Fibroblast of lung (primary cell): ENCODE results near the gene MINK1. TPM values are rescaled to one million over a fixed set of nuclear protein-coding genes. Genes with fewer than 3 reads are reported as not detected.

Experiments
- DNase-seq, 2 donors: peaks; one replicate each; pipeline versions ENCODE4 v3.0.0 to v3.0.0-alpha.2; 2010; ENCODE audit warnings: low read depth in 2 of 2
- H2AFZ ChIP-seq: 2 replicates; pipeline ENCODE4 v1.5.1; 2012; ENCODE audit warnings: low read length, control low read depth, inconsistent platforms
- H3K27ac ChIP-seq: 2 replicates; pipeline ENCODE4 v1.5.1; 2011; ENCODE audit warnings: low read length, control low read depth; ENCODE audit not compliant: insufficient read depth
- H3K27me3 ChIP-seq: 2 replicates; pipeline ENCODE4 v1.5.1; 2011; ENCODE audit warnings: mild to moderate bottlenecking, low read length; ENCODE audit not compliant: control insufficient read depth, insufficient read depth
- H3K36me3 ChIP-seq: 2 replicates; pipeline ENCODE4 v1.5.1; 2011; ENCODE audit warnings: low read length; ENCODE audit not compliant: control insufficient read depth, insufficient read depth
- H3K4me1 ChIP-seq: 2 replicates; pipeline ENCODE4 v1.5.1; 2011; ENCODE audit warnings: low read length; ENCODE audit not compliant: control insufficient read depth, insufficient read depth; ENCODE audit errors: extremely low read depth
- H3K4me2 ChIP-seq: 2 replicates; pipeline ENCODE4 v1.5.1; 2011; ENCODE audit warnings: low read length, control low read depth; ENCODE audit not compliant: insufficient read depth; ENCODE audit errors: extremely low read depth
- H3K4me3 ChIP-seq, 4 experiments: fragments of 200-600 bp in 1 of 4; sonication (generic) in 1 of 4; replicated peaks in 1 of 4; 2 replicates each; pipeline ENCODE4 v1.5.1; 2011 to 2016; ENCODE audit warnings: low read length in 4 of 4, low read depth in 3 of 4, mild to moderate bottlenecking in 3 of 4, control low read depth in 2 of 4, inconsistent platforms in 1 of 4, mixed read lengths in 1 of 4; ENCODE audit not compliant: insufficient read depth in 1 of 4; ENCODE audit errors: control extremely low read depth in 1 of 4
- H3K79me2 ChIP-seq: 2 replicates; pipeline ENCODE4 v1.5.1; 2012; ENCODE audit warnings: mild to moderate bottlenecking, low read length, inconsistent platforms; ENCODE audit not compliant: control insufficient read depth, insufficient read depth
- H3K9ac ChIP-seq: 2 replicates; pipeline ENCODE4 v1.5.1; 2011; ENCODE audit warnings: mild to moderate bottlenecking, low read length, control low read depth; ENCODE audit not compliant: insufficient read depth
- H3K9me3 ChIP-seq: 2 replicates; pipeline ENCODE4 v1.5.1; 2012; ENCODE audit warnings: low read depth, low read length; ENCODE audit not compliant: control insufficient read depth, insufficient read depth
- H4K20me1 ChIP-seq: 2 replicates; pipeline ENCODE4 v1.5.1; 2011; ENCODE audit warnings: low read length; ENCODE audit not compliant: control insufficient read depth, insufficient read depth; ENCODE audit errors: extremely low read depth
- EZH2 ChIP-seq: IDR thresholded peaks from 2 replicates; pipeline ENCODE4 v1.5.1; 2012; ENCODE audit warnings: low read length, control low read depth, mild to moderate bottlenecking; ENCODE audit errors: missing control alignments
- polyA plus RNA-seq, 2 donors: library from polyadenylated mRNA; depleted of rRNA in 1 of 2; stranded (reverse) in 1 of 2; unstranded in 1 of 2; fragments of >200 nt; gene quantifications; 2 replicates each; pipeline ENCODE4 v1.2.1, GENCODE V29; 2011 to 2012; ENCODE audit warnings: missing spikeins in 1 of 2
- total RNA-seq: library from RNA; depleted of rRNA; stranded (reverse); fragments of >200 nt; gene quantifications from 2 replicates; pipeline ENCODE4 v1.2.1, GENCODE V29; 2014
- TF ChIP-seq, protein P1 (sequence below), 2 donors: IDR thresholded peaks in 1 of 2; conservative IDR thresholded peaks in 1 of 2; 1 replicate in 1 of 2; 2 replicates in 1 of 2; pipeline ENCODE4 v1.5.1; 2011 to 2012; ENCODE audit warnings: low read length in 2 of 2, control low read depth in 1 of 2, inconsistent platforms in 1 of 2, low read depth in 1 of 2, mild to moderate bottlenecking in 1 of 2

Gene MINK1
- total and polyA plus RNA-seq, 2 donors (not counting 1 experiment from before 2014, with no cell fraction given) = 27.2 to 28.6 TPM

DNA sequence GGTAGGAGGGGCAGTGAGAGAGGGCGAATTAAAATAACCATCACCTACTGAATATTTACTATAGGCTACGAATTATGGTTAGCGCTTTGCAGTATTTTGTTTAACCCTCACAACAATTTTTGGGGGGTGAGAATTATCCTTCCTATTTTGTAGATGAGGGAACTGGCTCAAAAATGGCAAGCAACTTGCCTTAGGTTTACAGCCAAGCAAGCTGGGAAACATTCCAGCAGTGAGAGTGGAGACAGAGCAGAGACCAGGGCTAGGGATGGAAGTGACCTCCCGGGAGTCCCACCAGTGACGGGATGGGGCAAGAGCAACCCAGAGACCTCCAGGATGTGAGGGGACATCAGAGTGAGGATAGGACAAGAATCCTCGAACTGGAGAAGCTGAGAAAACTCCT is 46.6 kb upstream of the MINK1 start:
- H3K4me2 ChIP-seq = peak overlapping the region; percentile 78
- H3K79me2 ChIP-seq = no peaks in the 10 kb centered on the region
- DNase-seq = no peak
- H3K36me3 ChIP-seq = no peaks in the 10 kb centered on the region
- peaks cover 5% of the 10 kb centered on the region for H3K27me3 ChIP-seq
- H3K9me3 ChIP-seq = no peaks in the 10 kb centered on the region
- peaks cover 8% of the 10 kb centered on the region for H3K4me1 ChIP-seq
- no peak overlapping the region for H3K27ac ChIP-seq
- TF ChIP-seq, protein P1, sequence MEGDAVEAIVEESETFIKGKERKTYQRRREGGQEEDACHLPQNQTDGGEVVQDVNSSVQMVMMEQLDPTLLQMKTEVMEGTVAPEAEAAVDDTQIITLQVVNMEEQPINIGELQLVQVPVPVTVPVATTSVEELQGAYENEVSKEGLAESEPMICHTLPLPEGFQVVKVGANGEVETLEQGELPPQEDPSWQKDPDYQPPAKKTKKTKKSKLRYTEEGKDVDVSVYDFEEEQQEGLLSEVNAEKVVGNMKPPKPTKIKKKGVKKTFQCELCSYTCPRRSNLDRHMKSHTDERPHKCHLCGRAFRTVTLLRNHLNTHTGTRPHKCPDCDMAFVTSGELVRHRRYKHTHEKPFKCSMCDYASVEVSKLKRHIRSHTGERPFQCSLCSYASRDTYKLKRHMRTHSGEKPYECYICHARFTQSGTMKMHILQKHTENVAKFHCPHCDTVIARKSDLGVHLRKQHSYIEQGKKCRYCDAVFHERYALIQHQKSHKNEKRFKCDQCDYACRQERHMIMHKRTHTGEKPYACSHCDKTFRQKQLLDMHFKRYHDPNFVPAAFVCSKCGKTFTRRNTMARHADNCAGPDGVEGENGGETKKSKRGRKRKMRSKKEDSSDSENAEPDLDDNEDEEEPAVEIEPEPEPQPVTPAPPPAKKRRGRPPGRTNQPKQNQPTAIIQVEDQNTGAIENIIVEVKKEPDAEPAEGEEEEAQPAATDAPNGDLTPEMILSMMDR (conservative IDR thresholded peaks at IDR 0.05 in 1 of 2, IDR thresholded peaks at IDR 0.05 in 1 of 2; ENCODE audit: low read depth in 1 of 2, low read length in 2 of 2) = no peak
- H2AFZ ChIP-seq = no peak overlapping the region
- H3K9ac ChIP-seq = no peak overlapping the region
- H4K20me1 ChIP-seq = no peaks in the 10 kb centered on the region
- H3K4me3 ChIP-seq = peak overlapping the region in 2 of 4 experiments; percentile 16 to 33

GRCh38 chr17:4788159-4788806 is 44.9 kb upstream of the MINK1 start:
- H3K4me1 ChIP-seq = peaks cover 8% of the 10 kb centered on the region
- no peaks in the 10 kb centered on the region for H3K36me3 ChIP-seq
- H3K27me3 ChIP-seq = peaks cover 3% of the 10 kb centered on the region
- no peak overlapping the region for H3K4me2 ChIP-seq
- H3K4me3 ChIP-seq = no peak overlapping the region
- no peak for TF ChIP-seq EZH2
- TF ChIP-seq, protein P1 (conservative IDR thresholded peaks at IDR 0.05 in 1 of 2, IDR thresholded peaks at IDR 0.05 in 1 of 2; ENCODE audit: low read depth in 1 of 2, low read length in 2 of 2) = no peak
- H3K9ac ChIP-seq = no peak overlapping the region
- no peaks in the 10 kb centered on the region for H3K79me2 ChIP-seq
- H4K20me1 ChIP-seq = no peaks in the 10 kb centered on the region
- H2AFZ ChIP-seq = no peak overlapping the region
- H3K9me3 ChIP-seq = no peaks in the 10 kb centered on the region
- peak in 1 of 2 donors; percentile 26 for DNase-seq
- H3K27ac ChIP-seq = no peak overlapping the region

DNA sequence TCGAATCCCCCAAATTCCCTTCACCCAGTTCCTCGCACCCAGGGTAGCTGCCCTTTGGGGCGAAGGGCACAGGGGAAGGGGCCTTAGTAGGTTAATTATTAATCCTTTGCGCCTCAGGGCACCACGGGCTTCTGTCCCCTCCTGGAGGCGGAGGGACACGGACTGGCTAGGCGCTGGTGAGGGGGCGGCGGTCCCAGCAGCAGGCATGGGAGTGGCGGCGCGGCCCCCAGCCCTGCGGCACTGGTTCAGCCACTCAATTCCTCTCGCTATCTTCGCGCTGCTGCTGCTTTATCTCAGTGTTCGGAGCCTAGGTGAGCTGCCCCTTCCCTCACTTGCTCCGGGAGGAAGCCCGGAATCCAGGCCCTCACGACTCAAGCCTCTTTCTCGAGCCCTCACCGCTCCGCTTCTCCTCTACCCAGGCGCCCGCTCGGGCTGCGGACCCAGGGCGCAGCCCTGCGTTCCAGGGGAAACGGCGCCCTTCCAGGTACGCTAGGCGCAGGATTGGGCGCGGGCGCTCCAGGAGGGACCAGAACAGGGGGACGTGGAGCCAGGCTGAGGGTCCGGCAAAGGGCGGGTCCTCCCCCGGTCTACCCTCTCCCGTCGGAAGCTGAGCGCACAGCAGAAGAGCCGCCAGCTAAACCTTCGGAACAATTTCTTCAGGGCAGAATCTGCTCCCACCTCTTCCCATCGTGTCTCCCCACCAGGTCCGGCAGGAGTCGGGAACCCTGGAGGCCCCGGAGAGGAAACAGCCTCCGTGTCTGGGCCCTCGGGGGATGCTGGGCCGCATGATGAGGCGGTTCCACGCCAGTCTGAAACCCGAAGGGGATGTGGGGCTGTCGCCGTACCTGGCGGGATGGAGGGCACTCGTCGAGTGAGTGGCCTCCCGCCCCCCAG is 44.1 kb upstream of the MINK1 start, which contains the start of gene GLTPD2:
TSS of gene GLTPD2 (plus strand) at position 158 of the 894 bp plus-strand sequence. CDS start at position 206, 48 bp downstream.
- peak within 1 kb of the TSS; percentile 75 for H2AFZ ChIP-seq
- H3K27ac ChIP-seq = peak within 1 kb of the TSS; percentile 78
- no peak for DNase-seq
- H3K4me3 ChIP-seq = peak within 1 kb of the TSS; percentile 56 to 76 (median 65)
- H3K36me3 ChIP-seq = no peaks in the 10 kb centered on the region
- H4K20me1 ChIP-seq = no peaks in the 10 kb centered on the region
- no peaks in the 10 kb centered on the region for H3K9me3 ChIP-seq
- H3K9ac ChIP-seq = peak within 1 kb of the TSS; percentile 90
- H3K4me2 ChIP-seq = peak within 1 kb of the TSS; percentile 84
- TF ChIP-seq, protein P1 (conservative IDR thresholded peaks at IDR 0.05 in 1 of 2, IDR thresholded peaks at IDR 0.05 in 1 of 2; ENCODE audit: low read depth in 1 of 2, low read length in 2 of 2) = no peak
- no peak for TF ChIP-seq EZH2
- H3K27me3 ChIP-seq = peaks cover 3% of the 10 kb centered on the region
- no peaks in the 10 kb centered on the region for H3K79me2 ChIP-seq
- peaks cover 8% of the 10 kb centered on the region for H3K4me1 ChIP-seq
